Measurements from ENCODE around the gene GRM7.

DNA sequence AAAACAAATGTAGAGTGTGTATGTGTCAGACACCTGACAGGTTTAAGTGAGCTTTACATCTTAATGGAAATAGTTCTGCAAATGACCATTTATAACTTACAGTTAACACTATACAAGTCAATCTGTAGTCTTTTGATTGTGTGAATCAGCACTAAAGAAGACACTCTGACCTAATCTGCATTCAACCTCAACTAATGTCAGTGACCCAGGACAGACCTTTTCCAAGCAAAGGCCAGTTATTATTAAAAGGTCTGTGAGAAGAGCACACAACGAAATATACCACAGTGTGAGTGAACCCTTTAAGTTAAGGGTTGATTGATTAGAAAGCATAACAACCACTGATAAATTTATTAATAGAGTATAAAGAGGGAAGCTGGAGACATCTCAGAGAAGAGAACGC lies 878.8 kb downstream of the GRM7 start:
- TF ChIP-seq POLR2AphosphoS5 (IDR thresholded peaks at IDR 0.05), result no peak
- TF ChIP-seq, protein P1, sequence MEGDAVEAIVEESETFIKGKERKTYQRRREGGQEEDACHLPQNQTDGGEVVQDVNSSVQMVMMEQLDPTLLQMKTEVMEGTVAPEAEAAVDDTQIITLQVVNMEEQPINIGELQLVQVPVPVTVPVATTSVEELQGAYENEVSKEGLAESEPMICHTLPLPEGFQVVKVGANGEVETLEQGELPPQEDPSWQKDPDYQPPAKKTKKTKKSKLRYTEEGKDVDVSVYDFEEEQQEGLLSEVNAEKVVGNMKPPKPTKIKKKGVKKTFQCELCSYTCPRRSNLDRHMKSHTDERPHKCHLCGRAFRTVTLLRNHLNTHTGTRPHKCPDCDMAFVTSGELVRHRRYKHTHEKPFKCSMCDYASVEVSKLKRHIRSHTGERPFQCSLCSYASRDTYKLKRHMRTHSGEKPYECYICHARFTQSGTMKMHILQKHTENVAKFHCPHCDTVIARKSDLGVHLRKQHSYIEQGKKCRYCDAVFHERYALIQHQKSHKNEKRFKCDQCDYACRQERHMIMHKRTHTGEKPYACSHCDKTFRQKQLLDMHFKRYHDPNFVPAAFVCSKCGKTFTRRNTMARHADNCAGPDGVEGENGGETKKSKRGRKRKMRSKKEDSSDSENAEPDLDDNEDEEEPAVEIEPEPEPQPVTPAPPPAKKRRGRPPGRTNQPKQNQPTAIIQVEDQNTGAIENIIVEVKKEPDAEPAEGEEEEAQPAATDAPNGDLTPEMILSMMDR (IDR thresholded peaks at IDR 0.05 in 8 of 11, conservative IDR thresholded peaks at IDR 0.05 in 3 of 11), result no peak
- no peak for TF ChIP-seq POLR2A (IDR thresholded peaks at IDR 0.05)
